HepG2 (cell line): ENCODE results near the gene GRIN2C. TPM values are rescaled to one million over a fixed set of nuclear protein-coding genes. Genes with fewer than 3 reads are reported as not detected.

Experiments
- ATAC-seq: fragments of 200-7000 bp; cut with Tn5 transposase; 3 replicates; pipeline ENCODE4 v1.9.1; 2020; ENCODE audit warnings: mild to moderate bottlenecking, moderate library complexity
- BruUV-seq: library from RNA; stranded (reverse); fragments of 400-500 nt; replicated peaks from 2 replicates; lab custom pipeline; 2021; lab: Mats Ljungman, UMichigan
- CTCF ChIA-PET: fragments of 300-600 bp; formaldehyde crosslinking; extraction: SDS; loops from one replicate; lab custom pipeline; 2021; ENCODE audit warnings: low total read pairs, inconsistent platforms, low intra/inter-chr PET ratio; lab: Yijun Ruan, JAX
- POLR2A ChIA-PET: fragments of 350-600 bp; sonication (Branson Sonifier 250); formaldehyde crosslinking; loops from one replicate; lab custom pipeline; 2020; ENCODE audit warnings: antibody characterized with exemption, inconsistent platforms; lab: Yijun Ruan, JAX
- DNase-seq: peaks from one replicate; pipeline ENCODE4 v3.0.0-alpha.2; 2015; ENCODE audit warnings: low spot score
- FAIRE-seq: peaks from 3 replicates; lab custom pipeline; 2011; peaks lifted over from hg19 to GRCh38; lab: Jason Lieb, UNC
- H2AFZ ChIP-seq: one replicate; pipeline ENCODE4 v1.6.1; 2011; ENCODE audit warnings: low read length, inconsistent platforms
- H3K27ac ChIP-seq: fragments of 300-600 bp; 3 replicates; pipeline ENCODE4 v1.8.0; 2011; ENCODE audit warnings: mixed run types, mild to moderate bottlenecking, mixed read lengths, low read length, inconsistent platforms; ENCODE audit not compliant: insufficient read depth; ENCODE audit errors: extremely low read length
- H3K27me3 ChIP-seq, 2 experiments: fragments of 200-600 bp in 1 of 2; 2 replicates in 1 of 2; 3 replicates in 1 of 2; pipeline versions ENCODE4 v1.6.0 to v1.8.0; 2011; ENCODE audit warnings: low read length in 2 of 2, mild to moderate bottlenecking in 2 of 2, moderate library complexity in 2 of 2, inconsistent platforms in 1 of 2; ENCODE audit not compliant: insufficient read depth in 2 of 2, control insufficient read depth in 1 of 2
- H3K36me3 ChIP-seq, 2 experiments: fragments of 200-600 bp in 1 of 2; replicated peaks in 1 of 2; 2 replicates in 1 of 2; 3 replicates in 1 of 2; pipeline versions ENCODE4 v1.5.1 to v1.8.0; 2011; ENCODE audit warnings: low read length in 2 of 2, inconsistent platforms in 1 of 2; ENCODE audit not compliant: insufficient read depth in 2 of 2, control insufficient read depth in 1 of 2
- H3K4me1 ChIP-seq: 2 replicates; pipeline ENCODE4 v1.5.1; 2012; ENCODE audit warnings: low read length, inconsistent platforms; ENCODE audit not compliant: insufficient read depth
- H3K4me2 ChIP-seq: 2 replicates; pipeline ENCODE4 v1.6.0; 2011; ENCODE audit warnings: low read depth, low read length, inconsistent platforms
- H3K4me3 ChIP-seq, 3 experiments: fragments of 200-600 bp in 1 of 3; sonication (generic), shearing (Covaris generic) in 1 of 3; replicated peaks in 1 of 3; 2 replicates each; pipeline ENCODE4 v1.5.1; 2011 to 2016; ENCODE audit warnings: low read length in 3 of 3, inconsistent platforms in 2 of 3, low read depth in 2 of 3, mild to moderate bottlenecking in 2 of 3, control low read depth in 1 of 3, mixed read lengths in 1 of 3; ENCODE audit not compliant: insufficient read depth in 1 of 3
- H3K79me2 ChIP-seq: one replicate; pipeline ENCODE4 v1.6.1; 2011; ENCODE audit warnings: low read length, inconsistent platforms; ENCODE audit not compliant: insufficient read depth
- H3K9ac ChIP-seq: 2 replicates; pipeline ENCODE4 v1.6.0; 2011; ENCODE audit warnings: mild to moderate bottlenecking, low read depth, low read length, inconsistent platforms; ENCODE audit not compliant: insufficient read depth
- H3K9me3 ChIP-seq: 2 replicates; pipeline ENCODE4 v1.5.1; 2012; ENCODE audit warnings: mild to moderate bottlenecking, low read length
- H4K20me1 ChIP-seq: 2 replicates; pipeline ENCODE4 v1.6.0; 2011; ENCODE audit warnings: inconsistent platforms, mild to moderate bottlenecking, low read length, moderate library complexity; ENCODE audit not compliant: insufficient read depth
- FOSL2 ChIP-seq: sonication (generic); formaldehyde crosslinking; IDR thresholded peaks from 2 replicates; pipeline ENCODE4 v1.4.0; 2020; ENCODE audit warnings: missing genetic modification reagents
- PLRG1 ChIP-seq: fragments of 450-650 bp; conservative IDR thresholded peaks from 2 replicates; pipeline ENCODE4 v1.6.1; 2016
- REXO4 ChIP-seq: sonication (generic); formaldehyde crosslinking; IDR thresholded peaks from 2 replicates; pipeline ENCODE4 v1.8.0; 2022; ENCODE audit warnings: missing genetic modification reagents, mild to moderate bottlenecking, borderline replicate concordance
- TARDBP ChIP-seq: sonication (generic); formaldehyde crosslinking; IDR thresholded peaks from 2 replicates; pipeline ENCODE4 v1.8.0; 2022; ENCODE audit warnings: mild to moderate bottlenecking, missing genetic modification reagents
- WGBS: methylation state at CpG from one replicate; pipeline ENCODE4 v1.1.6; 2017; ENCODE audit warnings: low lambda C conversion rate; 5-methylcytosine and 5-hydroxymethylcytosine counted together
- in situ Hi-C: cut with HindIII; loops from 2 replicates; pipeline ENCODE4 v1.10.0; 2017; ENCODE audit warnings: low pct_unique_long_range_greater_than_20kb; ENCODE audit not compliant: extremely low pct_ligation_motif_present
- intact Hi-C: fragments of 100-400 bp; cut with micrococcal nuclease; formaldehyde crosslinking; loops from one replicate; pipeline ENCODE4 v1.10.0; 2022; ENCODE audit not compliant: unreplicated experiment
- polyA plus RNA-seq, 8 experiments: library from polyadenylated mRNA; depleted of rRNA in 3 of 8; stranded (reverse) in 7 of 8; unstranded in 1 of 8; fragments of >200 nt; fragmentation: Illumina TruSeq in 4 of 8; extraction: Trizol in 4 of 8; gene quantifications; 2 replicates each; pipeline versions ENCODE4 v1.2.1 to v1.2.3, GENCODE V29; 2011 to 2016; ENCODE audit warnings: low read depth in 4 of 8, missing spikeins in 1 of 8, mixed read lengths in 1 of 8; ENCODE audit not compliant: insufficient read depth in 1 of 8
- total RNA-seq, 5 experiments: library from RNA; depleted of rRNA; stranded (reverse); fragments of >200 nt; fragmentation: Illumina TruSeq; extraction: Trizol; gene quantifications; 2 replicates each; pipeline ENCODE4 v1.2.3, GENCODE V29; 2016; ENCODE audit warnings: low read depth in 1 of 5
- TF ChIP-seq, protein P1 (sequence below): sonication (generic); formaldehyde crosslinking; IDR thresholded peaks from 2 replicates; pipeline ENCODE4 v1.9.0; 2022; ENCODE audit warnings: low read depth, missing genetic modification reagents
- TF ChIP-seq, protein P2 (sequence below): sonication (generic); formaldehyde crosslinking; IDR thresholded peaks from 2 replicates; pipeline ENCODE4 v1.5.0; 2020; ENCODE audit warnings: missing genetic modification reagents
- TF ChIP-seq, protein P3 (sequence below): sonication (generic); formaldehyde crosslinking; IDR thresholded peaks from one replicate; pipeline ENCODE4 v1.5.1; 2020; ENCODE audit warnings: mild to moderate bottlenecking, missing genetic modification reagents; ENCODE audit errors: not compliant biosample characterization

GRIN2C gene
- total and polyA plus RNA-seq, 2 of the 13 experiments (the other 11 are each of a cell fraction or from before 2014, with no cell fraction given), result 0.03 to 0.11 TPM

DNA sequence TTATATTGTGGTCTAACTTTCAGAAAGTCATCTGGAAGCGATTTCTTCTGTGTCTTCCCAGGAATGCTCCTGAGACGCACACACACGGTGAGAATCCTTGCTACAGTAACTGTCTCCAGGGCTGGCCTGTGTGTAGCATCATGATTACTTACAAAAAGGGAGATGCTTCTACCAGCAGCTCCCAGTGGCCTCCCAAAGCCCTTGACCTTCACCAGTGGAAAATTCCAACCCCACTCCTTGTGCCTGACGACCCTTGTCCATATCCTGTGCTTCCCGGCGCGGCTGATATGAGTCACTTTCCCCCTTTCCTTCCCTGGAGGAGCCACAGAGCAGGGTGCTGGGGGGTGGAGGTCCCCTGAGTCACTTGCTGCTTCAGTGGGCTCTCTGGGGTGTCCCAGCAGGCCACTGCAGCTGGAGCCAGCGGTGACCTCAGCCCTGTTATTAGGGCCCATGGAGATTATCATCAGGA is 61.4 kb downstream of the GRIN2C start:
- Histone ChIP-seq H3K4me2 (no peak overlapping the region), H3K4me1 (peaks cover 14% of the 10 kb centered on the region; the same call in 1 of the 2 replicates), H3K27ac (no peak overlapping the region), H2AFZ (no peak overlapping the region), H3K27me3 (no peaks in the 10 kb centered on the region), H3K79me2 (no peaks in the 10 kb centered on the region), H3K9ac (no peak overlapping the region), H3K4me3 (no peak overlapping the region), H3K36me3 (peaks cover 24 to 25% of the 10 kb centered on the region in 2 experiments), H4K20me1 (no peaks in the 10 kb centered on the region), H3K9me3 (no peaks in the 10 kb centered on the region)
- DNase-seq (no peak), FAIRE-seq (no peak), ATAC-seq (no peak)
- in situ Hi-C loops, result no loop called here
- 79% methylated on average over 8 of the region's 8 CpGs for WGBS
- no TSS peak for BruUV-seq
- ChIA-PET POLR2A (no interaction called here), CTCF (no interaction called here)
- TF ChIP-seq FOSL2 (CRISPR knock-in tag), result peak; percentile 58
- TF ChIP-seq, protein P1, sequence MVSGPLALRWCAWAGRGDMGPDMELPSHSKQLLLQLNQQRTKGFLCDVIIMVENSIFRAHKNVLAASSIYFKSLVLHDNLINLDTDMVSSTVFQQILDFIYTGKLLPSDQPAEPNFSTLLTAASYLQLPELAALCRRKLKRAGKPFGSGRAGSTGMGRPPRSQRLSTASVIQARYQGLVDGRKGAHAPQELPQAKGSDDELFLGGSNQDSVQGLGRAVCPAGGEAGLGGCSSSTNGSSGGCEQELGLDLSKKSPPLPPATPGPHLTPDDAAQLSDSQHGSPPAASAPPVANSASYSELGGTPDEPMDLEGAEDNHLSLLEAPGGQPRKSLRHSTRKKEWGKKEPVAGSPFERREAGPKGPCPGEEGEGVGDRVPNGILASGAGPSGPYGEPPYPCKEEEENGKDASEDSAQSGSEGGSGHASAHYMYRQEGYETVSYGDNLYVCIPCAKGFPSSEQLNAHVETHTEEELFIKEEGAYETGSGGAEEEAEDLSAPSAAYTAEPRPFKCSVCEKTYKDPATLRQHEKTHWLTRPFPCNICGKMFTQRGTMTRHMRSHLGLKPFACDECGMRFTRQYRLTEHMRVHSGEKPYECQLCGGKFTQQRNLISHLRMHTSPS (CRISPR knock-in tag), result no peak
- intact Hi-C loops, result no loop called here

DNA sequence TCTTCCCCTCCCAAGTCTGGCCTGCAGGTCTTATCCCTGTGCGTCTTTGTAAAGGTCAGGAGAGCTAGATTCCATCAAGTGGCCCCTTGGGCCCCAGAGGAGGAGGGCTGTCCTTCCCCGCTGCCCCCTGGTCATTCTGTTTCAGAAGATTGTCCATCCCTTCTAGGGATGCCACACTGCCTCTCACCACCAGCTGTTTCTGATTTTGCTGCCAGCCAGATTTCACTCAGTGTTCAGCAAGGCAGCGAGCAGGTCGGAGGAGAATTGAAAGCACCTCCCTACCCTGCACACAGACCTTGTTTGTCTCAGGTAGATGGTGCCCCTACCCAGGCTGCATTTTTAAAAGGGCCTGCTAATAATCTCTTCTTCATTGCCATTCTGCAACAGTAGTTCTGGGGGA is 61.9 kb downstream of the GRIN2C start:
- WGBS, result 94% methylated on average over 4 of the region's 4 CpGs
- no TSS peak for BruUV-seq
- H3K4me2 ChIP-seq, result no peak overlapping the region
- H3K9ac ChIP-seq, result no peak overlapping the region
- H3K9me3 ChIP-seq, result no peaks in the 10 kb centered on the region
- H4K20me1 ChIP-seq, result no peaks in the 10 kb centered on the region
- in situ Hi-C loops, result no loop called here
- H3K36me3 ChIP-seq, result peaks cover 22 to 28% of the 10 kb centered on the region in 2 experiments
- CTCF ChIA-PET, result no interaction called here
- no peaks in the 10 kb centered on the region for H3K79me2 ChIP-seq
- FAIRE-seq, result no peak
- H3K4me1 ChIP-seq, result peaks cover 12% of the 10 kb centered on the region; the same call in 1 of the 2 replicates
- DNase-seq, result no peak
- no peak overlapping the region for H2AFZ ChIP-seq
- POLR2A ChIA-PET, result no interaction called here
- intact Hi-C loops, result no loop called here
- H3K27me3 ChIP-seq, result no peaks in the 10 kb centered on the region
- H3K27ac ChIP-seq, result no peak overlapping the region
- H3K4me3 ChIP-seq, result no peak overlapping the region
- no peak for ATAC-seq
- no peak for TF ChIP-seq TARDBP (CRISPR knock-in tag)
- TF ChIP-seq REXO4, result no peak
- TF ChIP-seq, protein P2, sequence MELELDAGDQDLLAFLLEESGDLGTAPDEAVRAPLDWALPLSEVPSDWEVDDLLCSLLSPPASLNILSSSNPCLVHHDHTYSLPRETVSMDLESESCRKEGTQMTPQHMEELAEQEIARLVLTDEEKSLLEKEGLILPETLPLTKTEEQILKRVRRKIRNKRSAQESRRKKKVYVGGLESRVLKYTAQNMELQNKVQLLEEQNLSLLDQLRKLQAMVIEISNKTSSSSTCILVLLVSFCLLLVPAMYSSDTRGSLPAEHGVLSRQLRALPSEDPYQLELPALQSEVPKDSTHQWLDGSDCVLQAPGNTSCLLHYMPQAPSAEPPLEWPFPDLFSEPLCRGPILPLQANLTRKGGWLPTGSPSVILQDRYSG (CRISPR knock-in tag), result no peak
- no peak for TF ChIP-seq PLRG1
- TF ChIP-seq, protein P3, sequence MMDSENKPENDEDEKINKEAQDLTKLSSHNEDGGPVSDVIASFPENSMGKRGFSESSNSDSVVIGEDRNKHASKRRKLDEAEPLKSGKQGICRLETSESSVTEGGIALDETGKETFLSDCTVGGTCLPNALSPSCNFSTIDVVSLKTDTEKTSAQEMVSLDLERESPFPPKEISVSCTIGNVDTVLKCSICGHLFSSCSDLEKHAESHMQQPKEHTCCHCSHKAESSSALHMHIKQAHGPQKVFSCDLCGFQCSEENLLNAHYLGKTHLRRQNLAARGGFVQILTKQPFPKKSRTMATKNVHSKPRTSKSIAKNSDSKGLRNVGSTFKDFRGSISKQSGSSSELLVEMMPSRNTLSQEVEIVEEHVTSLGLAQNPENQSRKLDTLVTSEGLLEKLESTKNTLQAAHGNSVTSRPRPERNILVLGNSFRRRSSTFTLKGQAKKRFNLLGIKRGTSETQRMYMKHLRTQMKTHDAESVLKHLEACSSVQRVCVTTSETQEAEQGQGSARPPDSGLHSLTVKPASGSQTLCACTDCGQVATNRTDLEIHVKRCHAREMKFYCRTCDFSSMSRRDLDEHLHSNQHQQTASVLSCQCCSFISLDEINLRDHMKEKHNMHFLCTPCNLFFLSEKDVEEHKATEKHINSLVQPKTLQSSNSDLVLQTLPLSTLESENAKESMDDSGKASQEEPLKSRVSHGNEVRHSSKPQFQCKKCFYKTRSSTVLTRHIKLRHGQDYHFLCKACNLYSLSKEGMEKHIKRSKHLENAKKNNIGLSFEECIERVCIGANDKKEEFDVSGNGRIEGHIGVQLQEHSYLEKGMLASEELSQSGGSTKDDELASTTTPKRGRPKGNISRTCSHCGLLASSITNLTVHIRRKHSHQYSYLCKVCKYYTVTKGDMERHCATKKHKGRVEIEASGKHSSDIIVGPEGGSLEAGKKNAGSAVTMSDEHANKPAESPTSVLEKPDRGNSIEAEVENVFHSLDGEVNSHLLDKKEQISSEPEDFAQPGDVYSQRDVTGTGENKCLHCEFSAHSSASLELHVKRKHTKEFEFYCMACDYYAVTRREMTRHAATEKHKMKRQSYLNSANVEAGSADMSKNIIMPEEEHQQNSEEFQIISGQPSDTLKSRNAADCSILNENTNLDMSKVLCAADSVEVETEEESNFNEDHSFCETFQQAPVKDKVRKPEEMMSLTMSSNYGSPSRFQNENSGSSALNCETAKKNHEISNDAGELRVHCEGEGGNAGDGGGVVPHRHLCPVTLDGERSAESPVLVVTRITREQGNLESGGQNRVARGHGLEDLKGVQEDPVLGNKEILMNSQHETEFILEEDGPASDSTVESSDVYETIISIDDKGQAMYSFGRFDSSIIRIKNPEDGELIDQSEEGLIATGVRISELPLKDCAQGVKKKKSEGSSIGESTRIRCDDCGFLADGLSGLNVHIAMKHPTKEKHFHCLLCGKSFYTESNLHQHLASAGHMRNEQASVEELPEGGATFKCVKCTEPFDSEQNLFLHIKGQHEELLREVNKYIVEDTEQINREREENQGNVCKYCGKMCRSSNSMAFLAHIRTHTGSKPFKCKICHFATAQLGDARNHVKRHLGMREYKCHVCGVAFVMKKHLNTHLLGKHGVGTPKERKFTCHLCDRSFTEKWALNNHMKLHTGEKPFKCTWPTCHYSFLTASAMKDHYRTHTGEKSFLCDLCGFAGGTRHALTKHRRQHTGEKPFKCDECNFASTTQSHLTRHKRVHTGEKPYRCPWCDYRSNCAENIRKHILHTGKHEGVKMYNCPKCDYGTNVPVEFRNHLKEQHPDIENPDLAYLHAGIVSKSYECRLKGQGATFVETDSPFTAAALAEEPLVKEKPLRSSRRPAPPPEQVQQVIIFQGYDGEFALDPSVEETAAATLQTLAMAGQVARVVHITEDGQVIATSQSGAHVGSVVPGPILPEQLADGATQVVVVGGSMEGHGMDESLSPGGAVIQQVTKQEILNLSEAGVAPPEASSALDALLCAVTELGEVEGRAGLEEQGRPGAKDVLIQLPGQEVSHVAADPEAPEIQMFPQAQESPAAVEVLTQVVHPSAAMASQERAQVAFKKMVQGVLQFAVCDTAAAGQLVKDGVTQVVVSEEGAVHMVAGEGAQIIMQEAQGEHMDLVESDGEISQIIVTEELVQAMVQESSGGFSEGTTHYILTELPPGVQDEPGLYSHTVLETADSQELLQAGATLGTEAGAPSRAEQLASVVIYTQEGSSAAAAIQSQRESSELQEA (CRISPR knock-in tag), result no peak
